Endodermal cell (in vitro differentiated cells): ENCODE results near the gene NINL. TPM values are rescaled to one million over a fixed set of nuclear protein-coding genes. Genes with fewer than 3 reads are reported as not detected.
A peak's percentile ranks its signal among the peaks of the same experiment; 100 is the strongest.

Source experiments
- DNase-seq: peaks from one replicate; pipeline ENCODE4 v3.0.0-alpha.2; 2017
- H3K27ac ChIP-seq: 2 replicates; pipeline ENCODE4 v1.5.1; 2013; ENCODE audit warnings: mild to moderate bottlenecking, low read depth, low read length, moderate library complexity
- H3K27me3 ChIP-seq: 2 replicates; pipeline ENCODE4 v1.6.1; 2013; ENCODE audit warnings: mild to moderate bottlenecking, low read length, moderate library complexity; ENCODE audit not compliant: insufficient read depth, control insufficient read depth, poor library complexity, severe bottlenecking
- H3K36me3 ChIP-seq: 2 replicates; pipeline ENCODE4 v1.7.0; 2013; ENCODE audit warnings: mild to moderate bottlenecking, low read length, moderate library complexity; ENCODE audit not compliant: control insufficient read depth, insufficient read depth
- H3K4me1 ChIP-seq: one replicate; pipeline ENCODE4 v1.7.0; 2013; ENCODE audit warnings: low read length; ENCODE audit not compliant: control insufficient read depth, insufficient read depth
- H3K4me3 ChIP-seq: 2 replicates; pipeline ENCODE4 v1.5.1; 2013; ENCODE audit warnings: mild to moderate bottlenecking, low read length, moderate library complexity
- H3K9ac ChIP-seq: 2 replicates; pipeline ENCODE4 v1.6.1; 2013; ENCODE audit warnings: mild to moderate bottlenecking, low read length, moderate library complexity; ENCODE audit not compliant: poor library complexity, severe bottlenecking; ENCODE audit errors: extremely low read depth
- H3K9me3 ChIP-seq: 2 replicates; pipeline ENCODE4 v1.6.1; 2013; ENCODE audit warnings: mild to moderate bottlenecking, low read length, moderate library complexity; ENCODE audit not compliant: control insufficient read depth
- H3K27ac Mint-ChIP-seq: 2 replicates; pipeline ENCODE4 v1.8.0; 2020; ENCODE audit warnings: mixed read lengths
- H3K27me3 Mint-ChIP-seq: 2 replicates; pipeline ENCODE4 v1.8.0; 2021; ENCODE audit warnings: mild to moderate bottlenecking, mixed read lengths; ENCODE audit not compliant: insufficient read depth
- H3K36me3 Mint-ChIP-seq: 2 replicates; pipeline ENCODE4 v1.8.0; 2020; ENCODE audit warnings: low read depth, mixed read lengths
- H3K4me1 Mint-ChIP-seq: 2 replicates; pipeline ENCODE4 v1.8.0; 2020; ENCODE audit warnings: mixed read lengths
- H3K4me3 Mint-ChIP-seq: 2 replicates; pipeline ENCODE4 v1.8.0; 2020; ENCODE audit warnings: mild to moderate bottlenecking, moderate library complexity, mixed read lengths
- H3K9me3 Mint-ChIP-seq: 2 replicates; pipeline ENCODE4 v1.8.0; 2020; ENCODE audit warnings: mild to moderate bottlenecking, mixed read lengths
- CTCF ChIP-seq: fragments of 200-600 bp; sonication (generic); conservative IDR thresholded peaks from 2 replicates; pipeline ENCODE4 v1.5.0; 2021; ENCODE audit warnings: antibody characterized with exemption, mild to moderate bottlenecking
- WGBS, 2 experiments: methylation state at CpG; one replicate each; pipeline versions ENCODE4 v1.1.5 to v1.1.7; 2013; ENCODE audit warnings: missing lambda C conversion rate in 2 of 2, mixed read lengths in 1 of 2; ENCODE audit not compliant: insufficient coverage in 1 of 2, insufficient read length in 1 of 2; 5-methylcytosine and 5-hydroxymethylcytosine counted together
- total RNA-seq, 2 donors: library from RNA; stranded (reverse); fragmentation: NEBNext Ultra II Directional in 1 of 2; extraction: Animal tissue kit (Norgen Biotek cat#: 25700) in 1 of 2; gene quantifications; 2 replicates in 1 of 2; 3 replicates in 1 of 2; pipeline ENCODE4 v1.2.1, GENCODE V29; 2021

NINL gene
- total RNA-seq, 2 donors from 2014 or later = 78.5 to 101 TPM

- Mint-ChIP-seq H3K27me3 (no peaks in the 10 kb centered on the region), H3K4me1 (no peaks in the 10 kb centered on the region), H3K36me3 (peaks cover 80% of the 10 kb centered on the region), H3K4me3 (no peak overlapping the region), H3K27ac (no peak overlapping the region), H3K9me3 (no peaks in the 10 kb centered on the region)
- no peak for DNase-seq
- no peak overlapping the region for H3K27ac ChIP-seq
- no peak for TF ChIP-seq CTCF
- 92 to 96% methylated on average over 23 to 25 of the region's 25 CpGs for WGBS, 2 experiments
- no peak overlapping the region for H3K9ac ChIP-seq
- H3K27me3 ChIP-seq = no peaks in the 10 kb centered on the region
- no peaks in the 10 kb centered on the region for H3K4me1 ChIP-seq
- H3K36me3 ChIP-seq = peaks cover 79% of the 10 kb centered on the region
- peaks cover 3% of the 10 kb centered on the region for H3K9me3 ChIP-seq
- no peak overlapping the region for H3K4me3 ChIP-seq
These were observed 132.1 kb downstream of the NINL start for GRCh38 chr20:25453035-25453810.

GRCh38 chr20:25452333-25452732, 133.0 kb downstream of the NINL start:
- Mint-ChIP-seq H3K36me3 (peaks cover 80% of the 10 kb centered on the region), H3K27ac (no peak overlapping the region), H3K27me3 (no peaks in the 10 kb centered on the region), H3K4me1 (no peaks in the 10 kb centered on the region), H3K4me3 (no peak overlapping the region), H3K9me3 (no peaks in the 10 kb centered on the region)
- peak; percentile 28 for DNase-seq
- peaks cover 3% of the 10 kb centered on the region for H3K9me3 ChIP-seq
- peaks cover 80% of the 10 kb centered on the region for H3K36me3 ChIP-seq
- no peak overlapping the region for H3K27ac ChIP-seq
- 89 to 100% methylated on average over 3 to 4 of the region's 6 CpGs for WGBS, 2 experiments
- H3K9ac ChIP-seq = no peak overlapping the region
- H3K4me1 ChIP-seq = no peaks in the 10 kb centered on the region
- no peak overlapping the region for H3K4me3 ChIP-seq
- H3K27me3 ChIP-seq = no peaks in the 10 kb centered on the region
- TF ChIP-seq CTCF = no peak

- Histone ChIP-seq H3K4me1 (no peaks in the 10 kb centered on the region), H3K36me3 (peaks cover 88% of the 10 kb centered on the region), H3K27me3 (no peaks in the 10 kb centered on the region), H3K27ac (no peak overlapping the region), H3K9ac (no peak overlapping the region), H3K4me3 (no peak overlapping the region), H3K9me3 (peaks cover 3% of the 10 kb centered on the region)
- Mint-ChIP-seq H3K9me3 (no peaks in the 10 kb centered on the region), H3K27me3 (no peaks in the 10 kb centered on the region), H3K27ac (no peak overlapping the region), H3K36me3 (peaks cover 78% of the 10 kb centered on the region), H3K4me1 (no peaks in the 10 kb centered on the region), H3K4me3 (no peak overlapping the region)
- no peak for DNase-seq
- 83 to 88% methylated on average over 4 to 6 of the region's 6 CpGs for WGBS, 2 experiments
- no peak for TF ChIP-seq CTCF
These were observed 137.7 kb downstream of the NINL start for GRCh38 chr20:25447671-25448070.
